SK-N-SH treated with all-trans-retinoic acid at 6 μM for 48 hours (cell line): ENCODE results near the gene TMEM236.

ENCODE experiments used
- ARNTL ChIP-seq: fragments of 450-650 bp; formaldehyde crosslinking; IDR thresholded peaks from 2 replicates; pipeline ENCODE4 v1.5.0; 2020; ENCODE audit warnings: low read depth, mild to moderate bottlenecking, moderate library complexity, borderline replicate concordance
- ESRRG ChIP-seq: fragments of 250-450 bp; sonication (Bioruptor Pico); IDR thresholded peaks from 2 replicates; pipeline ENCODE4 v1.6.1; 2021; ENCODE audit warnings: mild to moderate bottlenecking
- PATZ1 ChIP-seq: fragments of 250-450 bp; sonication (Bioruptor Pico); IDR thresholded peaks from 2 replicates; pipeline ENCODE4 v1.8.0; 2020; ENCODE audit warnings: mild to moderate bottlenecking, moderate library complexity, borderline replicate concordance
- SNAI2 ChIP-seq: fragments of 250-450 bp; sonication (Bioruptor Pico); IDR thresholded peaks from 2 replicates; pipeline ENCODE4 v1.5.0; 2020; ENCODE audit warnings: mild to moderate bottlenecking, moderate library complexity
- TCF4 ChIP-seq: fragments of 250-450 bp; sonication (Bioruptor Pico); IDR thresholded peaks from 2 replicates; pipeline ENCODE4 v1.8.0; 2021; ENCODE audit warnings: mild to moderate bottlenecking, moderate library complexity, borderline replicate concordance
- ZFP3 ChIP-seq: fragments of 250-450 bp; sonication (Bioruptor Pico); IDR thresholded peaks from 2 replicates; pipeline ENCODE4 v1.5.0; 2020; ENCODE audit warnings: mild to moderate bottlenecking, moderate library complexity
- ZFP30 ChIP-seq: fragments of 450-650 bp; formaldehyde crosslinking; IDR thresholded peaks from 2 replicates; pipeline ENCODE4 v1.5.0; 2022; ENCODE audit warnings: mild to moderate bottlenecking, moderate library complexity
- ZNF8 ChIP-seq: fragments of 450-650 bp; formaldehyde crosslinking; IDR thresholded peaks from 2 replicates; pipeline ENCODE4 v1.5.0; 2020; ENCODE audit warnings: mild to moderate bottlenecking, moderate library complexity
- TF ChIP-seq, protein P1 (sequence below): fragments of 250-450 bp; sonication (Bioruptor Pico); IDR thresholded peaks from 2 replicates; pipeline ENCODE4 v1.8.0; 2021; ENCODE audit warnings: low read depth, mild to moderate bottlenecking, moderate library complexity, borderline replicate concordance

DNA sequence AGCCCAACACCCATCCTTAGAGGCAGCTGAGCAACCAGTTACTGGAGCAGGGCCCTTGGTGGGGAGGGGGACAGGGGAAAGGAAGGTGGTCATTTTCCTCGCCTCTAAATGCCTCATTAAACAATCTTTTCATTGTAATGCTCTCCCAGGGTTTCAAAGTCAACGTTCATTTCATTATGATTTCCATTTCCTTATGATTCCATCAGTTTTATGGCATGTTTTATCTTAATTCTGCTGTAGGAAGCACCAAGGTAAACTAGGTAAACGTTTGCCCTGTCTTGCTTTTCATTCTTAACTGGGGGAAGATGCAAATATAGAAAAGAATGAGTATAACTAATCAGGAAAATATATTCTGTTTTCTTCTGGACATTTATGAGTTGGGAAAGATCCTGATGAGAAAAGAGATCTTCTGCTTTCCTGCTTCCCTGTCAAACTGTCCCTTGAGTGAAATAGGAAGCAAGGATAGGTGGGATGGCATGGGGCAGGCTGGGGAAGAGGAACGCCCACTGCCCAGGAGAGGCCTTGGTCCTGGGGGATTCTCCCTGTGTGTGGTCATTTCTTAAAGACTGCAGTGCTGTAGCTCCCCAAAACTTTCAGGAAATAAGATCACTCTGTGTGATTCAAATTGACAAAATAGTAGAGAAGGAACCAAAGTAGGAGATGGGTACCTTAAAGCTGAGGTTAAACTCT lies 20.5 kb upstream of the TMEM236 start:
- TF ChIP-seq SNAI2 (CRISPR knock-in tag) (no peak), ARNTL (CRISPR knock-in tag) (no peak), ESRRG (CRISPR knock-in tag) (no peak), ZNF8 (CRISPR knock-in tag) (no peak), PATZ1 (CRISPR knock-in tag) (no peak), TCF4 (CRISPR knock-in tag) (no peak), ZFP30 (CRISPR knock-in tag) (no peak), ZFP3 (CRISPR knock-in tag) (no peak)
- TF ChIP-seq, protein P1, sequence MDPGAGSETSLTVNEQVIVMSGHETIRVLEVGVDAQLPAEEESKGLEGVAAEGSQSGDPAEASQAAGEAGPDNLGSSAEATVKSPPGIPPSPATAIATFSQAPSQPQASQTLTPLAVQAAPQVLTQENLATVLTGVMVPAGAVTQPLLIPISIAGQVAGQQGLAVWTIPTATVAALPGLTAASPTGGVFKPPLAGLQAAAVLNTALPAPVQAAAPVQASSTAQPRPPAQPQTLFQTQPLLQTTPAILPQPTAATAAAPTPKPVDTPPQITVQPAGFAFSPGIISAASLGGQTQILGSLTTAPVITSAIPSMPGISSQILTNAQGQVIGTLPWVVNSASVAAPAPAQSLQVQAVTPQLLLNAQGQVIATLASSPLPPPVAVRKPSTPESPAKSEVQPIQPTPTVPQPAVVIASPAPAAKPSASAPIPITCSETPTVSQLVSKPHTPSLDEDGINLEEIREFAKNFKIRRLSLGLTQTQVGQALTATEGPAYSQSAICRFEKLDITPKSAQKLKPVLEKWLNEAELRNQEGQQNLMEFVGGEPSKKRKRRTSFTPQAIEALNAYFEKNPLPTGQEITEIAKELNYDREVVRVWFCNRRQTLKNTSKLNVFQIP (CRISPR knock-in tag): no peak
